Right renal pelvis (tissue), 4 donors: ENCODE results near the gene STRADA. TPM values are rescaled to one million over a fixed set of nuclear protein-coding genes. Genes with fewer than 3 reads are reported as not detected.

ENCODE experiments used
- DNase-seq, 4 donors: peaks; one replicate each; pipeline ENCODE4 v3.0.0-alpha.2; 2013; ENCODE audit warnings: low read depth in 4 of 4, low spot score in 3 of 4, missing footprints in 1 of 4
- polyA plus RNA-seq, 4 donors: library from polyadenylated mRNA; unstranded; fragments of 120-200 nt; gene quantifications; one replicate each; pipeline ENCODE4 v1.2.1, GENCODE V29; 2013; ENCODE audit not compliant: insufficient read length in 4 of 4

Gene STRADA
- polyA plus RNA-seq, 4 donors: 39.5 to 51.2 (median 41.8) TPM

- DNase-seq: no peak
Measured at GRCh38 chr17:63703029-63703428, 38.6 kb downstream of the STRADA start.

GRCh38 chr17:63702721-63703015, 38.9 kb downstream of the STRADA start:
- no peak for DNase-seq

DNA sequence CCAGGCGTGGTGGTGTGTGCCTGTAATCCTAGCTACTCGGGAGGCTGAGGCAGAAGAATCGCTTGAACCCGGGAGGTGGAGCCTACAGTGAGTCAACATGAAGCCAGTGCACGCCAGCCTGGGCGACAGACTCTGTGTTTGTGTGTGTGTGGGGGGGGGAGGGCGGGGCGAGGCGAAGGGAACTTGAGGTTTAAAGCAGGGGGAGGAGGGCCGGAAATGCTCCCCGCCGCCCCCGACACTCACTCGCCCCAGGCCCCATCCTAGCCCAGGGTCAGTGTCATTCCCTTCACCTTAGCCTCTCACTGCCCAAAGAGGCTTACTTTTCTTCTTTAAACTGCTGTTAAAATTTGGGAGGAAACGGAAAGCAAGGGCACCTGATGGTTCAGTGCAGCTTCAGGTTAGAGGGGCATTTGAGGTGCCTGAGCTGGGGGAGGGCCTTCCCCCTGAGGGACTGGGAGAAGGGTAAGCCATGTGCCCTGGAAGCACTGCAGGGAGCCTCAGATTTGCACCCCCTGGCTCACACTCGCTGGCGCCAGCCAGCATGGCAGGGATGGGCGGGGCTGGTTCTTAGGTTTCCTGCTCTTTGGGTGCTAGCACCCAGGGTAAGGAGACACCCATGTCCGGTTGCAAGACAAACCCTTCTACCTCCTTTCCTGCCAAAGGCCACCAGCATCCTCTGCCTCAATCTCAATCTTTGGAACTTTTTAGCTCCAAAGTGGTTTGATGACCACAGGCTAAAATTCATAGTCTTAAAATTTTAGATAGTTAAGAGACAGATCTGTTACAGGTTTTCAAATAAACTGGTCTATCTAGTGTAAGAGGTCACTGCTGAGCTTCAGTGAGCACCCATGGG, 39.5 kb downstream of the STRADA start:
- no peak for DNase-seq

DNA sequence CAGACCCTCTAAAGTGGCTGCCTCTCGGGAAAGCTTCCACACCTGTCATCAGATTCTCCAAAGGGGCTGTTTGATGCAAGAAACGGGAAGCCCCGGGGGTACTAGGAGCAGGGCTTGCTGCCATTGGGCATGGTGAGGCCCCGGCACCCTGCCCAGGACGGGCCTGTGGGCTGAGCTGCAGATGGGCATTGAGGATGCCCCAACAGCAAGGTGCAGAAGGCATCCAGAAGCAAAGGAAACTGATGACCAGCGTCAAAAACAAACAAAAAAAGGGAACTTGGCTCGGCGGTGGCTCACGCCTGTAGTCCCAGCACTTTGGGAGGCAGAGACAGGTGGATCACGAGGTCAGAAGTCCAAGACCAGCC, 40.2 kb downstream of the STRADA start:
- DNase-seq: no peak

DNA sequence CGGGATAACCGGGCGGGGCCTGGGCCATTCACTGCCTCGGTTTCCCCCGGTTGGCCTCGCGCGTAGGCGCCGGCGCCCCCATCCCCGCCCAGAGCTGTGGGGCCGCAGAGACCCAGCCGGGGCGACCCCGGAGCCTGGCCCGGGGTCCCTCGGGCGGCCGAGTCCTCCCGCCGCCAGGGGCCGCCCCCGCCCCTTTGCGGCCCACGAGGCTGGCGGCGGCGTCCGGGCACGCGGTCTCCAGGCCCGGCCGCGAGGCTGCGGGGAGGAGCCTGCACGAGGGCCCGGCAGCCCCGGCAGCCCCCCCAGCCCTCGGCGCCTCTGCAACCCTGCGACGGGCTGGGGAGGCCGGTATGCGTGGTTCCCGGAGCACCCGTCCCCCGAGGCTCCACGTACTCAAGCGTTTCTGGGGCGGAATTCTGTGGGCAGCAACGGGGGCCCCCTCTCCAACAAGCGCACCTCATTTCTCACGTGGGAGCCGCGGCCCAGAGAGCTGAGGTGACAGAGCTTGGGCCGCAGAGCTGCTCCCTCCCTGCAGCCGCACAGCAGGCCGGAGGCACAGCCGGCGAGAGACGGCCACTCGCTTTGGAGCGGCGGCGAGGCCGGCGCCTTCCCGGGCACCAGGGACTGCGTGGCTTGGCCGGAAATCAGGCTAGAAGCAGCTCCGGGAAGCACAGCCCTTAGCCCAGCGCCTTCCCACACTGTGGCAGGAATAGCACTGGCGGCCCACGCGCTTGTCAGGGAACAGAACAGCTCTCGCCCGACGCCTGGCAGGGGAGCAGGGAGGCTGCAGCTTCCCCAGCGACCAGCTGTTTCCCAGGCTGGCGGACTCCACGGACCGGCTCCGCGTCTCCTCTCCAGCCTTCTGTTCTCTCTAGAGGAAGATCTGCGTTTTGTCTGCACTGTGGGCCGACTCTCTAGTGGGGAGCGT, 40.8 kb downstream of the STRADA start:
- no peak for DNase-seq

- peak in 1 of 4 donors; percentile 12 for DNase-seq
Measured at GRCh38 chr17:63699638-63700527, 41.7 kb downstream of the STRADA start, which contains the start of gene LIMD2. TSS of gene LIMD2 (minus strand) at chr17:63700125. CDS start at chr17:63699298, 827 bp downstream.

DNA sequence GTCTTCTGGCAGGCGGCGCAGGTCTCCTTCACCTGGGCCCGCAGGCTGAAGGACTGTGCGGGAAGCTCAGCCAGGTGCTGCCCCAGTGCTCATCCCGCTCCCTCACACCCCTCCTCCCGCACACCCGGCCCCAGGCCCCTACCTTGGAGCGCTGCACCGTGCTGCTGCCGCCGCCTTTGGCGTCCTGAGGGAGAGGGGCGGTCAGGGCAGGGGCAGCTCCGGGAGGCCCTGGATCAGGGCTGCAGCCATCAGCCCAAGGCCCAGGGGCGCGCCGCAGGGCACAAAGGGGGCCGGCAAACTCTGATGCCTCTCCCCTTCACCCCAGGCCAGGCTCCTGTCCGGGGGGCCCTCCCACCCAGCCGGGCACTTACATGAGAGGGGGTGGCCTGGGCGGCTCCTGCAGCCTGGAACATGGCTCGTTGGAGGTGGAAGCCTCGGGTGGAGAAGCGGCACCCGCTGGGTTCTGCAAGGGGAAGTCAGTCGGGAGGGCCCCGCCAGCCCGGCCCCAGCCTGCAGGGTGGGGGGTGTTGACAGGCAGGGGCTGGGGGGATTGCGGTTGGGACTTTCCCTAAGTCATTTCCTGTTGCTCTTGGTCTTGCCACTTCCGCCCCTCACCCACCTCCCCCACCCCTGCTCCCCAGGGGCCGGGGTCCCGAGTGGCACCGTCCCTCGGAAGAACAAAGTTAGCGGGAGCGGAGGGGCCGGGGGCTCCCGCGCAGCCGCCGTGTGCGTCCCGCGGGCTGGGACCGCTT, 42.5 kb downstream of the STRADA start:
- DNase-seq: peak in 1 of 4 donors; percentile 25

GRCh38 chr17:63698381-63698885, 43.2 kb downstream of the STRADA start:
- DNase-seq: no peak

GRCh38 chr17:63697341-63698286, 44.0 kb downstream of the STRADA start:
- no peak for DNase-seq

- no peak for DNase-seq
Measured at GRCh38 chr17:63696381-63696961, 45.1 kb downstream of the STRADA start.

DNA sequence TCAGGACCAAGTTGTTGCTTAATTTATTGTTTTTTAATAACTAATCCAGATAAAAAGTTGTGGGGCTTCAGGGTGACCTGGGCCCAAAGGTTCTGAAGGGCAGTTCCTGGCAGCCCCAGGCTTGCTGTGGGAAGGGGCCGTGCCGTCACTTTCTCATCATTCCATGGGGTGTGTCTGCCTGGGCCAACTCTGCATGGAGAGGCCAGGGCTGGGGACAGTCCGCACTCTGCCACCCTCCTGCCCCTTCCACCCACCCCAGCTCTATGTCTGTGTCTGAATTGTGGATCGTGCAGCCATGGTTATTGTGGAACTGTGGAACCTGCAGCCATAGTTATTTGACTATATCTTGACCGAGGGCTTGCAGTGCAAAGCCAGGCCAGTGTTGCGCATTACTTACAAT, 45.7 kb downstream of the STRADA start:
- no peak for DNase-seq

DNA sequence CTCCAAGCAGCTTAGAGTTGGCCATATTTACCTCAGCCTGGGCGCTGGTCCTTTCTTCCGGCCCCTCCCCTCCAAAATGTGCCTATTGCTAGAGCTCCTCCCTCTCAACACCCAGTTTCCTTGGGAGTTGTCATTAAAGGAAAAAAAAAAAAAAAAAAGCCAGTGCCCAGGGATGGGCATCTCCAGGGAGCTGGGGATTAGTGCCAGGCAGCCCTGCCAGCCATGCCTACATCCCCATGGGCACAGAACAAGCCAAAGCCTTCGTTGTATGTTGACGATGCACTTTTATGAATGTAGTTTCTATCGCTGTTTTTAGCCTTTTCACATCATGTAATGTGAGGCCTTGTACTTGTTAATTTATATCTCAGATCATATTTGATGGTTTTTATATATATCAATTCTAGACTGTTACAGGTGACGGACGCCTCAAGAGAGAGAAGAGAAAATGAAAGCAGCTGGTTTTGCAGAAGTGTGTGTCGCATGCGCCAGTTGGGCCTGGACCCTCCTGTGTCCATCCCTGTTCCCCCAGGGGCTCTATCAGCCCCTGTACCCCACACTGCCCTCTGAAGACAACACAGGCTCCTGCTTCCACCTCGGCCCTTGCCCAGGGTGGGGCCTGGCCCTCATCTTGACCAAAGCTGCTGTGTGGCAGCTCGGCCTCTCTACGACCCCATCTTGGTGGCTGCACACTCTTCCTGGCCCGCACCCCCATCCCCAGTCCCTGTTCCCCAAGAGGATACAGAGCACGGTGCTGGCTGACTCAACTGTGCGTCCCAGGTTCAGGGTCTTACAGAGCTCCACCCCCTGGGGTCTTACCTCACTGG, 46.4 kb downstream of the STRADA start:
- no peak for DNase-seq

DNA sequence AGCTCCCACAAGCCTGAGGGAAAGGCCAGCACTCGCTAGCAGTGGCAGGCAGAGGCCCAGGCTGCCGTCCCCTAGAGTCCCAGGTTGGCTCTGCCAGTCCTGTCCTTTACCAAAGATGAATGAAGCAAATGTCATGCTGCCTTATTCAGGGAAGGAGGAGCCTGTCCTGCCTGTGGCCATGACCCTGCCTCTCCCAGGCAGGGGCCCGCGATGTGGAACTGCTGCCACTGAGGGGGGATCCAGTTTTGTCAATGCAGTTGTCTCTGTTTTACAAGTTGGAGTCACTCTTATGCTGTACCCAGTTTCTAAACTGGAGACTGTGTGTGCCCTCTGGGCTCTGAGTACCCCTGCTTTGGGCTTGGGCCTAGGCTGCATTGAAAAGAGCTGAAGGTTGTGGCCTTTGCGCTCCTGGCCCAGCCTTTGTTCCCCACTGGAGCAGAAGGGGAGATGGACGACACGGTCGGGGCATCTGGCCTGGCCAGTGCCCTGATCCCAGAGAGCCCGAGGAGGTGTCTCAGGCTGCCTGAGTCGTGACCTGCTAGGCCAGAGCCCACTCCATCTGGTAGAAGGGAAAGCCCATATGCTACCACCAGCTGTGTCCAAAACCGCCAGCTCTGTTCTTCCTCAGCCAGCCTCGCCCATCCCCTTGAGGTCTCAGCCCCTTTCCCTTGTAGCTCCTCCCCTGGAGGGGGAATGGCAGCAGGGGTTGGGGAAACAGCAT, 47.2 kb downstream of the STRADA start:
- DNase-seq: no peak

- DNase-seq: no peak
Measured at GRCh38 chr17:63693411-63694113, 48.0 kb downstream of the STRADA start.

DNA sequence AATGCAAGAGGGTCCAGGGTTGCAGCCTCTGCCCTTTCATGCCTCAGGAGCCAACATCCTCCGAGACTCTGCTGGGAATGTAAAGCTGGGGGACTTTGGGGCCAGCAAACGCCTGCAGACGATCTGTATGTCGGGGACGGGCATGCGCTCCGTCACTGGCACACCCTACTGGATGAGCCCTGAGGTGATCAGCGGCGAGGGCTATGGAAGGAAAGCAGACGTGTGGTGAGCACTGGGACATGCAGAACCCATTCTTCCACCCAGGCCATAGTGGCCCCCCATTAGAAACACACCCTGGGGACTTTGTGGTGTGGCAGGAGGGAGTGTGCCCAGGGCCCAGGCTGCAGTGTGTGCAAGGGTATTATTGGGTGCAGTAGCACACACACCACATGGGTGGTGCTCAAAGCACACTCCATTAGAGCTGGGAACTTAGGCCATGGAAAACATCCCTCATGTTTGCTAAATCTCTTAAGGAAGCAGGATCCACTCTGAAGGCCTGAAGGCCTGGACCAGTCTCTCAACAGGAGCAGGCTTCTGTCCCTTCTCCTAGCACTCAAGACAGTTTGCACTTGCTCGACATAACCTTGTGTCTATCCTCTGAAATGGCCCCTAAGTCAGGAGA, 49.3 kb downstream of the STRADA start:
- no peak for DNase-seq

- no peak for DNase-seq
Measured at GRCh38 chr17:63689479-63689878, 52.1 kb downstream of the STRADA start.
